RPMI7951 (cell line): ENCODE results near the gene DLG2. TPM values are rescaled to one million over a fixed set of nuclear protein-coding genes. Genes with fewer than 3 reads are reported as not detected.

Experiments used
- DNase-seq: peaks from one replicate; pipeline ENCODE4 v3.0.0-alpha.2; 2012; ENCODE audit warnings: low read depth
- total RNA-seq: library from RNA; depleted of rRNA; stranded (reverse); fragments of >200 nt; shearing (Covaris generic); gene quantifications from 2 replicates; pipeline ENCODE4 v1.2.3, GENCODE V29; 2014

Gene DLG2
- total RNA-seq, 1 experiment from 2014 or later, result 0.36 TPM

GRCh38 chr11:83687787-83688186 is 1939.4 kb downstream of the DLG2 start:
- no peak for DNase-seq

GRCh38 chr11:83685730-83686129 is 1941.4 kb downstream of the DLG2 start:
- DNase-seq, result no peak

DNA sequence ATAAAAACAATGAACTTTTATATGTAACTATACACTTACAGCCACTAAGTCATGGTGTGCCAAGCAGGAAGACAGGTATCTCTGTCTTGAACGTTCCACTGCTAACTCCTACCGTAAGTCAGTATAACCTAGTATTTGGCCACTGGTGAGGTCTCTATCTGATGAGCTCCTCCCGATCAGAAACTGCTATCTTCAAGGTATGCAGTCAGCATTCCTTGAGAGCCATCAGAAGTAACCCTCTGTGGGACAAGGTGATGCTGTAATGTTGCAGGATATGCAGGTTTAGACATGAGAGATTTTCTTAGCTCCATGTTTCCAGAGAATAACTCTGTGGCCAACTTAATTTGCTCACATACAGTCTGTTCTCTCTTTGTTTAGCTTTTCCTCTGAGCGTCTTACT is 1943.1 kb downstream of the DLG2 start:
- DNase-seq, result no peak

DNA sequence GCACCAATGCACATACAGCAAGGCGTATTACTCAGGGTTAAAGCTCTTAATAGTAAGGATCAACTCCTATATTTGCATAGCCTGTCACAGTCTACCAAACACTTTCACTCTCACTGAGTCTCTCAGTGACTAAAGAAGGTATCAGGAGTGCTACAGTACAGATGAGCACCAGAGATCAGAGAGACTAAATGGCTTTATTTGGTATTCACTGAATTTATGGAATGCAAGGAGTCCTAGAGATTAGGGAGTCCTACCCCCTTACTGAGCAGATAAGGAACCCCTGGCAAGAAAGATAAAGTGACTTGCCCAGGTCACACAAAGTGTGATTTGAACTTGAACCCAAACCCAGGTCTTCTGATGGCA is 1944.6 kb downstream of the DLG2 start:
- no peak for DNase-seq

- no peak for DNase-seq
Measured at GRCh38 chr11:83681906-83682610, 1945.1 kb downstream of the DLG2 start.

DNA sequence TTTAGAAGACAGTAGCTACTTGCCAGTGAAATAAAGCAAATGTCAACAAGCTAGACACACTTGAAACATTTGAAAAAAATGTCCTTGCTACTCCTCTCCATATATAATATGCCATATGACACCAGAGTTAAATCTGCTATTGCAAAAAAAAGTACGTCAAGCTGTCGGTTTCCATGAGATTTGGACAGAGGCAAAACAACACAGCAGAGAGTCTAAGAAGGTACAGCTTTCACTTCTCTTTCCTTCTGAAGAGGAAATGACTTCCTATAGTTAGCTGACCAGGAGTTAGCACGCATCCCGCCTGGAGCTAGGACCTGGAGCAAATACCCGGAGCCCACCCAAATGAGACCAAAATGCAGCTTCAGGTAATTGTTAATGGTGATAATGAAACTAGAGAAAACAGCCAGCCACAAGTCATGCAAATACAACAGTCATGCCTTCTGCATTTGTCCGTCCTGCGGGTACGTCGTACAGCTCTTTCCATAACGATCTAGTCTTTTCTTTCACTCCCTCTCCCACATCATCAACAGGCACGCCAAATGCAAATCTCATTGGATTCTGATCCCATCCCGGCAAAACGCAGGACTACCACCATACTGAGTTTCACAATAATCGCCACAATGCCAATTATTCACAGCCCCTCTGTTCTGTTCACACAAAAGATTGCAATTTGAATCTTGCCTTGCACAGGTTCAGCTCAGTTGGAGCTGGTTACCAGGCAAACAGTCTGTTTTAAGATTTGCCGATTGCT is 1945.9 kb downstream of the DLG2 start:
- DNase-seq, result no peak

- DNase-seq, result no peak
Measured at GRCh38 chr11:83680321-83680720, 1946.8 kb downstream of the DLG2 start.

GRCh38 chr11:83678831-83679584 is 1948.1 kb downstream of the DLG2 start:
- DNase-seq, result no peak

- DNase-seq, result no peak
Measured at GRCh38 chr11:83677730-83678129, 1949.4 kb downstream of the DLG2 start.

DNA sequence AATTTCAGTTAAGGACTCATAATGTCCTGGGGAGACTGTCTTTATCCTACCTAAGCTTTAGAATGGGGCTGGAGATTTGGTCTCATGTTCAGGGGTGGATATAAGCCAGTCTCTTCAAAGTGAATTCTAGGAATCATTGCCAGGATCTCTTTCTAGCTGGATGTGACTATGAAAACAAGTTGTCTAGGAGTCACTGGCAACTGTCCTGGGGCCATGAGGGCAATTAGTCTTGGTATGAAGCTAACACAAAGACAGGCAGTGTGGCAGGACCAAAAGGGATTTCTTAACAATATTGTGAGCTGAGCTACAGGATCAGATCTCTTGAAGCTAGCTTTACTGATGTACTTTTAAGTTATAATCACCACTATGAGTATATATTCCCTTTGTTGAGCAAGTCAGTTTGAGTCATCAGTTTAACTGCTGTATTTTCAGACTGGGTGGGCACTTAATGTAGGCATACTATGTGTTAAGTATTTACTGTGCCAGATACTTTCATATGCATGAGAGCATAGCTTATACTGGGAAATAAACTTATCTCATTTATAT is 1951.0 kb downstream of the DLG2 start:
- no peak for DNase-seq

GRCh38 chr11:83674102-83674896 is 1952.8 kb downstream of the DLG2 start:
- no peak for DNase-seq

GRCh38 chr11:83671289-83671688 is 1955.9 kb downstream of the DLG2 start:
- no peak for DNase-seq

DNA sequence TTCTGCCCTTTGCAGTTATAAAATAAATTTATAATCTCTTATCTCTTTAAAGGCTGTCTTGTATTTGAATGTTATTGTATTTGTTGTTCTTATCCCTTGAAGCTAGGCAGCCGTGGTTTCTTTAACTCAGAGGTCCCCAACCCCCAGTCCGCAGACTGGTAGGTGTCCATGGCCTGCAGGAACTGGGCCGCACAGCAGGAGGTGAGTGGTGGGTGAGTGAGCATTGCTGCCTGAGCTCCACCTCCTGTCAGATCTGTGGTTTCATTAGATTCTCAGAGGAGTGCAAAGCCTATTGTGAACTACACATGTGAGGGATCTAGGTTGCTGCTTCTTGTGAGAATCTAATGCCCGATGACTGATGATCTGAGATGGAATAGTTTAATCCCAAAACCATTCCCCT is 1961.0 kb downstream of the DLG2 start:
- DNase-seq, result no peak

DNA sequence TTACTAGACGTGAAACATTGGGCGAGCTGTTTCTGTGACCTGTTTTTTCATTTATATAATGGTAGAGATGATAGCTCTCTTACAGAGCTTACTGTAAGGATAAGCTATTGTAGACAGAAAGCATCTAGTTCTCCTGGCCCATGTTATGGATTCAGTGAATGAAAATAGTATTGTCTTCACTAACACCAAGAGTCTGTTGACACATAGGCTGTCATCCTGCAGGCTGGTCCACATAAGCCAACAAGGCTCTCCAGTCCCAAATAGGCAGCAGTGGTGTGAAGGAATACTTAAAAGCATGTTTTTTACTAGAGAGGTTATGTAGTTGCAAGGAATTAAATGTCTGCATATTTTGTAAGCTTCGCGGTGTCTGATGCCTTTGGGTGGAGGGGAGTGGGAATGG is 1963.2 kb downstream of the DLG2 start:
- DNase-seq, result no peak

DNA sequence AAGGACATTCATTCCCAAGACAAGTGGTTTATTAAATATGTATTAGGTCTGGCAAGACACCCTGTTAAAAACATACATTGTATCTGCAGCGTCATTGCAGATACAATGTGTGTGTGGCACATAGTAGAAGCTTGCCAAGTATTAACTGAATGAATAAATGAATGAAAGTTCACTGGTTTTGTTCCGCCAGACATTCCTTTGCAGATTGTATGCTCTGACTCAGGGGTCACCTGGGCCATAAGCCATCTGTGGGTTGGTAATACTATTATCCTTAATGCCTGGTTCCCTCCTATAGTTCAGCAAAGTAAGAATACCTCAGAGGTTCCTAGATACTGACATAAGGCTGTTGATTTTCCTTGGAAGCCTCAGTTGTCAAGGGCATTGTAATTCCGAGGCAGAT is 1963.7 kb downstream of the DLG2 start:
- DNase-seq, result no peak

- no peak for DNase-seq
Measured at GRCh38 chr11:83662494-83662893, 1964.7 kb downstream of the DLG2 start.

DNA sequence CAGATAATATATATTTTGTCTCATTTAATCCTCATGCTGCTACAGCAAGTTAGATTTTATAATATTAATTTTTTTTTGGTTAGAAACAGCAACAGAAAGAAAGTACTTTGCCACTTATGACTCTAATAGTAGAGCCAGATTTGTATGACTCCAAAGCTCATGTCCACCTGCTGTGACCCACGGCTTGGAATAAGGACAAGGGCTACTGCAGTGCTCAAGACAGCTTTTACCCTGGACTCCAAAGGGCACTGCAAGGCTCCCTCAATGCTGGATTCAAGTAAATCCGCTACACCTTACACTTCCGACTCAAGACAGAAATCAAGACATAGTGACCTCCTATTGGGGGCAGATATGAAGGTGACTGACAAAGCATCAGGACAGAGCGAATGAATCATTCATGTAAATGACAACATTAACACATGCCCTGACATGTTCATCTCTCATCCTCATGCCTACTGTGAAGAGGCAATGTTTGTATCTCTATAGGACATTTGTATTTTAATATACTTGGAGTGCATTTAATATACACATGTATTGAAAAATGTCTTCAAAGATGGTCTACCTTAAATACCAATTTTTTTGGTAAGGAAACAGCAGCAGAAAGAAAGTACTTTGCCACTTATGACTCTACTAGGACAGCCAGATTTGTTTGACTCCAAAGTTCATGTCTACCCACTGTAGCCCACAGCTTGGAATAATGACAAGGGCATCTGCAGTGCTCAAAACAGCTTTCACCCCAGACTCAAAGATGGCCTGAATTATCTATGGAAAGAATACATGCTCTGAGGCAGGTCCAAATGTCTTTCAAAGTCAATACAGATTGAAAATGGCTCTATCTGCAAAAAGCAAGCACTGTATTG is 1965.4 kb downstream of the DLG2 start:
- DNase-seq, result no peak

GRCh38 chr11:83659466-83659865 is 1967.7 kb downstream of the DLG2 start:
- no peak for DNase-seq

GRCh38 chr11:83656796-83657330 is 1970.3 kb downstream of the DLG2 start:
- DNase-seq, result no peak

GRCh38 chr11:83655976-83656375 is 1971.2 kb downstream of the DLG2 start:
- no peak for DNase-seq

GRCh38 chr11:83649528-83649855 is 1977.7 kb downstream of the DLG2 start:
- no peak for DNase-seq
